HG02759 (cell line): ENCODE results near the gene EXT2.

ENCODE experiments used
- ATAC-seq: cut with Tn5 transposase; IDR thresholded peaks from one replicate; pipeline ENCODE4 v1.9.1; 2021; ENCODE audit warnings: mild to moderate bottlenecking, moderate library complexity; ENCODE audit not compliant: unreplicated experiment

EXT2 gene

GRCh38 chr11:44263738-44264437 is 168.4 kb downstream of the EXT2 start:
- ATAC-seq: no peak

- ATAC-seq: no peak
Measured at GRCh38 chr11:44264438-44264749, 168.9 kb downstream of the EXT2 start.

- no peak for ATAC-seq
Measured at GRCh38 chr11:44264761-44265160, 169.3 kb downstream of the EXT2 start.

GRCh38 chr11:44266056-44266780 is 170.7 kb downstream of the EXT2 start:
- ATAC-seq: no peak

GRCh38 chr11:44267006-44267749 is 171.7 kb downstream of the EXT2 start:
- no peak for ATAC-seq

GRCh38 chr11:44267750-44268613 is 172.5 kb downstream of the EXT2 start:
- ATAC-seq: no peak

- no peak for ATAC-seq
Measured at GRCh38 chr11:44268614-44269080, 173.2 kb downstream of the EXT2 start.

GRCh38 chr11:44269369-44270351 is 174.2 kb downstream of the EXT2 start:
- ATAC-seq: no peak

GRCh38 chr11:44270403-44271273 is 175.2 kb downstream of the EXT2 start:
- ATAC-seq: no peak

GRCh38 chr11:44271286-44271685 is 175.8 kb downstream of the EXT2 start:
- ATAC-seq: no peak

GRCh38 chr11:44274404-44274803 is 178.9 kb downstream of the EXT2 start:
- ATAC-seq: no peak

GRCh38 chr11:44275241-44275640 is 179.8 kb downstream of the EXT2 start:
- no peak for ATAC-seq

- ATAC-seq: no peak
Measured at GRCh38 chr11:44275961-44276550, 180.6 kb downstream of the EXT2 start.

- no peak for ATAC-seq
Measured at GRCh38 chr11:44277196-44278090, 182.0 kb downstream of the EXT2 start.

GRCh38 chr11:44279483-44279882 is 184.0 kb downstream of the EXT2 start:
- ATAC-seq: no peak

- ATAC-seq: no peak
Measured at GRCh38 chr11:44280257-44280656, 184.8 kb downstream of the EXT2 start.

GRCh38 chr11:44281151-44281550 is 185.7 kb downstream of the EXT2 start:
- ATAC-seq: no peak
